GM03348 (cell line): ENCODE data around the gene ALPI.
A peak's percentile ranks its signal among the peaks of the same experiment; 100 is the strongest.
"Not testable (repeated sequence)": the region's sequence is repeated elsewhere in the genome, so short reads cannot be mapped to it uniquely, and the experiment has no call there.

Experiments used
- DNase-seq: peaks from one replicate; pipeline ENCODE4 v3.0.0; 2012; ENCODE audit warnings: low spot score

ALPI gene

DNA sequence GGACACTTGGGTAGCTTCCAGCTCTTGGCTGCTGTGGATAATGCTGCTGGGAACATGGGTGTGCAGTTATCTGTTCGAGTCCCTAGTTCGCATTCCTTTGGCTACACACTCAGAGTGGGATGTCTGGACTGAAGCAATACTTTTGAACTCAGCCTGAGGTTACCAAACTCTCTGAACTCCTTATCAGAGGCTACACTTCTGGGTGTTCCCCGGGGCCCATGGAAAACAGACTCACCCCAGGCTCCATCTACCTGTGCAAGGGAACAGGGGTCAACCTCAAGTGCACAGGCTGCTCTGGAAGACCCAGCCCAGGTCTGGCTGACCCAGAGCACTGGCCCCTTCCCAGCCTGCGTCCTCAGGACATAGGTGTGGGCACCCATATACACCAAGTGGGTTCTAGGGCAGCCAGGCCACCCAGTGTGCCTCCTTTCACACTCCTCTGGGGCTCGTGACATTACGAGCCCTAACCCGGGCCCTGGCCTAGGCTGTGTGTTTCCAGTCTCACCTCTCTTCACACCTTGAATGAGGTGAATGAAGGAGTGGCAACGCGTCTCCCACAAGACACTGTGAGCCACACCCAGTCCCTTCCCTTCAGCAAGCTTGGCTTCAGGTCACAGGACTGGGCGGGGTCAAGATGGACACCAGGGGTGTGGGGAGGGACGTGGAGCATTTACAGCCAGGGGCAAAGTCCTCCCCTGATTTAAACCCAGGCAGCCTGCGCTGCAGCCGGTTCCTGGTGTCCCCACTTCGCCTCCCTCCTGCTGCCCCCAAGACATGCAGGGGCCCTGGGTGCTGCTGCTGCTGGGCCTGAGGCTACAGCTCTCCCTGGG is at the start of gene ALPI:
ALPI (plus strand) TSS at position 728 of the 830 bp plus-strand sequence; CDS start at position 775, 47 bp downstream.
- DNase-seq, result no peak

DNA sequence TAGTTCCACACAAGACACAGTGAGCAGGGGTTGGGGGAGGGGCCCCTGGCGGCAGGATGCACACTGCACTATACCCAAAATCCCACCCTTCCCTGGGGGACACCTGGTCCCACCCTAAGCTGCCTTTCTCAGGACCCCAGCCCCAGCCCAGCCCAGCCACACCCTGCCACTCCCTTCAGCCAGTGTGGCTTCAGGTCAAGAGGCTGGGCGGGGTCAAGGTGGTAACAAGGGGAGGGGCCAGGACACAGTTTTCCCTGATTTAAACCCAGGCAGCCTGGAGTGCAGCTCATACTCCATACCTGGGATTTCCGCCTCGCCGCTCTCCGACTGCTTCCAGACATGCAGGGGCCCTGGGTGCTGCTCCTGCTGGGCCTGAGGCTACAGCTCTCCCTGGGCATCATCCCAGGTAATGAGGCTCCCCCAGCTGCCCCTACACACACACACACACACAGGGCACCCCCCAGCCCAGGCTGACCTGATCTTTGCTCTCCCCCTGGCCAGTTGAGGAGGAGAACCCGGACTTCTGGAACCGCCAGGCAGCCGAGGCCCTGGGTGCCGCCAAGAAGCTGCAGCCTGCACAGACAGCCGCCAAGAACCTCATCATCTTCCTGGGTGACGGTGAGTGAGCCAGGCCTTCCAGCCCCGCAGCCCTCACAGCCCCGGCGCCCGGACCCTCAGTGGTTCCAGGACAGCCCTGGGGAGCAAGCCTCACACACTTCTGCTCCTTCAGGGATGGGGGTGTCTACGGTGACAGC is 49.2 kb upstream of the ALPI start, which contains the start of gene ALPG:
ALPG (plus strand) TSS at position 289 of the 755 bp plus-strand sequence; CDS start at position 340, 51 bp downstream.
- no peak for DNase-seq

DNA sequence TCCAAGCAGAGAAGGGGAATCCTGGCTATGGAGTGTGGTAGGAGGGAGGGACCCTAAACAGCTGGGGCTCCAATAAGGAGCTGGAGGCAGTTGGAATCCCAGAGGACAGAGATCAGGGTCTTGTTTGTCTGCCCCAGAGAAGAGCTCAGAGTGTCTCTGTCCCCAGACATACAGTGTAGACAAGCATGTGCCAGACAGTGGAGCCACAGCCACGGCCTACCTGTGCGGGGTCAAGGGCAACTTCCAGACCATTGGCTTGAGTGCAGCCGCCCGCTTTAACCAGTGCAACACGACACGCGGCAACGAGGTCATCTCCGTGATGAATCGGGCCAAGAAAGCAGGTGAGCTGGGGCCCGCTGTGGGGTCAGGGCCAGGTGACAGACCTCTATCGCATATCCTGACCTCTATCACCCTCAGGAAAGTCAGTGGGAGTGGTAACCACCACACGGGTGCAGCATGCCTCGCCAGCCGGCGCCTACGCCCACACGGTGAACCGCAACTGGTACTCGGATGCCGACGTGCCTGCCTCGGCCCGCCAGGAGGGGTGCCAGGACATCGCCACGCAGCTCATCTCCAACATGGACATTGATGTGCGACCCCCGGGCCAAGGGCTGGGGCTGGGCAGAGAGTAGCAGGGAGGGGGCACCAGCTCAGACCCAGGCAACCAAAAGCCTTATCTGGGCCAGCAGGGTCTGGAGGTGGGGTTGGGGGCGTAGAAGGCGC is 48.4 kb upstream of the ALPI start:
- DNase-seq, result not testable (repeated sequence)

DNA sequence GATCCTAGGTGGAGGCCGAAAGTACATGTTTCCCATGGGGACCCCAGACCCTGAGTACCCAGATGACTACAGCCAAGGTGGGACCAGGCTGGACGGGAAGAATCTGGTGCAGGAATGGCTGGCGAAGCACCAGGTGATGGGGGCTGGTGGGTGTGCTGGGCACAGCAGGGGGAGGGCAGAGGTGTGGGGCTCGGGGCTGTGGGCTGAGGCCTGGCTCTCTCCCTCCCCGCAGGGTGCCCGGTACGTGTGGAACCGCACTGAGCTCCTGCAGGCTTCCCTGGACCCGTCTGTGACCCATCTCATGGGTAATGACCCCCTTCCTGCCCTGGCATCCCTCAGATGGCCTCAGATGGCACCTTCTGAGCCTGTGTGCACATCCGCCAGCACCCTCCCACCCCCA is 47.7 kb upstream of the ALPI start:
- DNase-seq, result not testable (repeated sequence)

DNA sequence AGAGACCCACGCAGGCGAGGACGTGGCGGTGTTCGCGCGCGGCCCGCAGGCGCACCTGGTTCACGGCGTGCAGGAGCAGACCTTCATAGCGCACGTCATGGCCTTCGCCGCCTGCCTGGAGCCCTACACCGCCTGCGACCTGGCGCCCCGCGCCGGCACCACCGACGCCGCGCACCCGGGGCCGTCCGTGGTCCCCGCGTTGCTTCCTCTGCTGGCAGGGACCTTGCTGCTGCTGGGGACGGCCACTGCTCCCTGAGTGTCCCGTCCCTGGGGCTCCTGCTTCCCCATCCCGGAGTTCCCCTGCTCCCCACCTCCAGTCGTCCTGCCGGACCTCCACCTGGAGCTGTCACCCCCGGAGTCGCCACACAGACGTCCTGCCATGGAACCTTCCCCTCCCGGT is 46.3 kb upstream of the ALPI start:
- DNase-seq, result not testable (repeated sequence)

DNA sequence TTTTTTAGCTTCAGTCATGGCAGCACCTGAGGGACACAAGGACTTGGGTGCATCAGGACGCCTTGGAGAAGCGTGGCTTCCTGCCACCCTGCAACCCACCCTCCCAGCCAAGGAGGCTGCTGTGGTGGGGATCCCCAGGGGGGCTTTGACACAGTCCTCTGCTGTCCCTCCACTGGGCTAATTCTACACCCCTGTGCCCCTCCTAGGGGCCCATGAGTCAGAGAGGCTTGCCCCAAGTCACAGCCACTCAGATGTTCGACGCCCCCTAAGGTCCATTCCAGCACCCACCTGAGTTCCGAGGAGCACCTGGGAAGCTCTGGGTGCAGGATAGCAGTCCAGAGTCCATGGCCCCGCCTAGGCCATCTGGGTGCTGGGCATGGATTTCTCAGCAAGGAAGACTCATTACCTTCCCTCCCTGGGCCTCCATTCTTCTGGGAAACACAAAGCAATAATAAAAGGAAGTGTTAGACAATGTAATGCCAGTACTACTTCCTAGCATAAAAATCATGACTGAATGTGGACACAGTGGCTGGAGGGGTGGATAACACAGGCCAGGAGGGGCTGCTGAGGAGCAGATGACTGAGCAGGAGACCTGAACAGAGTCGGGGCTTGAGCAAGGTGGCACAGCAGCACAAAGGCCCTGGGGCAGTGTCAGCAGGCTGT is 45.6 kb upstream of the ALPI start:
- no peak for DNase-seq

DNA sequence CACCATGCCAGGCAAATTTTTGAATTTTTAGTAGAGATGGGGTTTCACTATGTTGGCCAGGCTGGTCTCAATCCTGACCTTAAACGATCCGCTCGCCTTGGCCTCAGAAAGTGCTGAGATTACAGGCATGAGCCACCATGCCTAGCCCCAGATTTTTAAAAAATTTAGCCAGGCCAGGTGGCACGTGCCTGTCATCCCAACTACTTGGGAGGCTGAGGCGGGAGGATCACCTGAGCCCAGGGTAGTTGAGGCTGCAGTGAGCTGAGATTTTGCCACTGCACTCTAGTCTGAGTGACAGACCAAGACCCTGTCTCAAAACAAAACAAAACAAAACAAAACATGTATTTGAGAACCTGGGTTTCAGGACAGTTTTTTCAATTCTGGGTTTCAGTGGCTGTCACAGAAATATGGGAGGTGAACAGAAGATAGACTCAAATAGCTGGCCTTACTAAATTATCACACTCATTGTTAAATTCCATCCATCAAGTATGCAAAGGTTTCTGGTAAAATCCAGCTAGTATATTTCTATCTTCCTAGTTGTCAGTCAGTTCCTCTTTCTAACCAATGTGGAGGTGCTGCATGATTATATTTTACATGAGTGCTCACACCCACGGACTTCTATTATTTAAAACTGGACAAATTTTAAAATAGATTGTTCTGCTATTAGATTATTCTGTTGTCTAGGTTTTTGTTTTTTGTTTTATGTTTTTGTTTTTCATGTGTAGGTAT is 43.9 kb upstream of the ALPI start:
- no peak for DNase-seq

DNA sequence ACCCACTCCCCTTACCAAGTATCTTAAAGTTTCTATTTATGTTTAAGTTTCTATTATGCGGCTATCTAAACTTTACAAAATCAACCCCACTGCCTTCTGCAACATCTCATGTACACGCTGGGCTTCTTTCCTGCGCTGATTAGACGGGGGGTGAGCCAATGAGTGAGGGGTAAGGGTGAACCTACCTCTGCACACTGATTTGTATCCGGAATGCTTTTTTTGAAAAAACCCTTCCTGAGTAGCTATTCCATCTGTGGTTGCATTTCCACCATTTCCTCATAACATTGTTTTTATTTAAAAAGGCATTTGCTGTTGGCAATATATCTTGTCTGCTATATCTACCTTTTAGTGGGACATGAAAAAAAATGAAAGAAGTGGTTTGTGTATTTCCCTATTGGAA is 43.0 kb upstream of the ALPI start:
- DNase-seq, result no peak

DNA sequence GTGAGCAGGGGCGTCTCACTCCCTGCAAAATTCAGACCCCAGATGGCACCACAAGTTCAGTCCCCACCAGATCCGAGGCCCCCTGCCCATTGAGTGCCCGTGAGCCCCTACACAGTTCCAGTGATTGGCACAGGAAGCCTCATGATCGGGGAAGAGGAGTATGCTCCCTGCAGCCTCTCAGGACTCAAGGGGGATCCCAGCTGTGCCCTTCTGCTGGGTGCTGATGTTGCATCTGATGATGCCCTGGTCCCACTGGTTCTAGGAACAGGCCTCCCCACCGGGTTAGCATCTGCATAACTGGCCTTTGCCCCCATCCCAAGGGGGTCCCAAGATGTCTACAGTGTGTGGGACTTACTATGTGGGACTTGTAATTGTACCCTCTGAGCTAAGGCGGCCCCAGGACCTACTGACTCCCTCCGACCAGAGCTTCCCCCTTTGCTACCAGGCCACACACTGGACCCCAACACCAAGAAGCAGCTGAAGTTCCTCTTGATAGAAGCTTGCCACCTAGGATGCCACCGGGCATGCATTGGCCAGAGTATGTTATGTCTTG is 40.7 kb upstream of the ALPI start:
- no peak for DNase-seq

DNA sequence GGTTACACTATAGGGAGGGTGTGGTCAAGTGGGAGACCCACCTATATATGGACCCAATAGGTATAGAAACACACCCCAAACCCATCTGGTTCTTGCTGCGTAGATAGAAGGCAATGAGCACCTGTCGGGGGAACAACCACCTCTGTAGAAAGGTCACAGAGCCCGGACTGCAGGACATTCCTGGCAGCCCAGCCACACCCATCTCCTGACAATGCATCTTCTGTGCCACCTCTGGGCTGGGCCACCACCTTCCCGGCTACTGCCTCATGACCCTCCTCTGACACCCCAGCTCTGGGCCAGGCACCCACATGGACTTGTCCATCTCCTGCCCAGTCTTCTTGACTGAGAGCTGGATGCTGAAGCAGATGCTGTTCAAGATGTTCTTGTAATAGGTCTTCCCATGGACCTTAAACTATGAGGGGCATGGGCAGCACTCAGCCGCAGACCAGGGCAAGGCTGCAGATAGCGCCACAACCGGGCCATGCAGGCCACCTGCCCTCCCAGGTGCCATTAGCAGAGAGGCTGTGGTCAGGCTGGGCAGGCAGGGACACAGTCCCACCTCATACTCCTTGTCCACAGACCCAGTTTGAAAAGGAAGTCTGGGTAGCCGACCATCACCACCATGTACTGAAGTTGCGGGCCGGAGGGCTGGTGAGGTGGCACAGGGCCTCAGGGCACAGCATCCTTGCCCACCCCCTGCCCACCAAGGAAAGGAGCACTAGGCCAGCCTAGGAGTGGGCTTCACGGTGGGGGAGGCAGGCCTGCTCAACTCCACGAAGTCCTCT is 40.0 kb upstream of the ALPI start:
- no peak for DNase-seq

DNA sequence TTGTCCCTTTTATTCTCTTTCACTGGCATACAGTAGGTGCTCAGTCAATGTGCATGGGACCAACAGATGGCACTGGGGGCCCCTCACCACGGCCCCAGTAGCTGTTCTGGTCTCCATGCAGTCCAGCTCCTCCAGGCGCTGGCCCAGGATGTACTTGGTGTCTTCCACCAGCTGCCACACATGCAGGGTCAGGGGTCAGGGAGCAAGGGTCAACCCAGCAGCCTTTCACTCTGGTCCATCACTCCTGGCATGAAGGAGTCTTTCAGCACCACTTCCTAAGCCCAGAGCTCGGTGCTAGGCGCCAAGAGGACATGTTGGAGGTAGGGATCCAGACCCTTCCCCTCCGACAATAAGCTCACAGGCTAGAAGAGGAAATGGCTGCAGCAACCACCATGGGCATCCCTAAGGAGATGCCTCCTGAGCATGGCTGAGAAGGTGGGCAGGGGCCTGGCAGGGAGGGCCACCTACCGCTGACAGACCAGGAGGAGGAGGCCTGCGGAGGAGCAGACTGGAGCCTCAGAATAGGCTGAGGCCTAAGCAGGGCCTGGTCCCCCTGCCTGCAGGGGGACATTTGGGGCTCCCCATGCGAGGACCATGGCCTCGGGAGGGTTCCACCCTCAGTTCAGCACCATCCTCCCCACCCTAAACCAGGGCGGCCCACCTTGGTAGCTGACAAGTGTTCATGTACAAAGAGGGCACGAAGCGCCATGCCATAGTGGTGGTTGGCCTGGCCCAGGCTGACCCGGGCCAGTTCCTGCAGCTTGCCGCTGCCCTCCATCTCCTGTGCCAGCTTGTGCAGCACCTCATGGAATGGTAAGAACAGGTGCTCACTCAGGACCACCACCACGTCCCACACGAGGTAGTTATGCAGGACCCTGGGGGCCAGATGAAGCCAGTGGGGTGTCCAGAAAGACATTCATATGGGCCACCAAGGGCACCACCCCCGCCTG is 39.2 kb upstream of the ALPI start:
- DNase-seq, result no peak

DNA sequence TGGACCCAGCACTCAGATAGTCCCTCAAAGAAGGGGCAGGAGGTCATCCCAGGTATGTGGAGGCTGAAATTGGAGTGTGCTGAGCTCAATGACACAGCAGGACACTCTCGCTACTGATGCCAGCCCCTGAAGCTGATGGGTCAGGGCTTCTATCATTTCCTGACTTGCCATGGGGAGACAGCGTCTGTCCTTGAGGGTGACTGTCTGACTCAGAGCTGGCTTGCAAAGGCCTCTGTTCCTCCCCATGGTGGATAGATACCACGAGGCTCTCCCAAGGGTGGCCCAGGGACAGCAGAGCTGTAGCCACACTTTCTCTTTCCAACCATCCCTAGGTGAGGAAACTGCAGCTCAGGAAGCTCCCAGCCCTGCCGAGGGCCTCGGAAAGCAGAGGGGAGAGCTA is 38.5 kb upstream of the ALPI start:
- no peak for DNase-seq

DNA sequence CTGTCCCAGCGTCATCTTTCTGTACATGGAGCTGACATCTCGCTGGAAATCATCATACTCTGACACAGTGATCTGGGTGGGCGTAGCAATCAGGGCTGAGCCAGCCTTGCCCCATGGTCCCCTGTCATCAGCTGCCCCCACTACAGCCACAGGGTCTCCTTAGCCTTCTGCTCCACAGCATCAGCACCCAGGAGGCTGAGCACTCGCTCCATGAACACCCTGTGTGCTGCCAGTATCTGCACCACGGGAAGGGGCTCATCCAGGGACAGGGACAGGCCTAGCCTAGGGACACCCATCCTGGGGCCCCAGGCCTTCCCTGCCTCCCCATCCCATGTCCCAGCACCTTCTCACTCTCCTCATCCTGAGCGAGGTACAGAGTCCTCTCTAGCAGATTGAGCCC is 37.9 kb upstream of the ALPI start:
- peak; percentile 7 for DNase-seq

DNA sequence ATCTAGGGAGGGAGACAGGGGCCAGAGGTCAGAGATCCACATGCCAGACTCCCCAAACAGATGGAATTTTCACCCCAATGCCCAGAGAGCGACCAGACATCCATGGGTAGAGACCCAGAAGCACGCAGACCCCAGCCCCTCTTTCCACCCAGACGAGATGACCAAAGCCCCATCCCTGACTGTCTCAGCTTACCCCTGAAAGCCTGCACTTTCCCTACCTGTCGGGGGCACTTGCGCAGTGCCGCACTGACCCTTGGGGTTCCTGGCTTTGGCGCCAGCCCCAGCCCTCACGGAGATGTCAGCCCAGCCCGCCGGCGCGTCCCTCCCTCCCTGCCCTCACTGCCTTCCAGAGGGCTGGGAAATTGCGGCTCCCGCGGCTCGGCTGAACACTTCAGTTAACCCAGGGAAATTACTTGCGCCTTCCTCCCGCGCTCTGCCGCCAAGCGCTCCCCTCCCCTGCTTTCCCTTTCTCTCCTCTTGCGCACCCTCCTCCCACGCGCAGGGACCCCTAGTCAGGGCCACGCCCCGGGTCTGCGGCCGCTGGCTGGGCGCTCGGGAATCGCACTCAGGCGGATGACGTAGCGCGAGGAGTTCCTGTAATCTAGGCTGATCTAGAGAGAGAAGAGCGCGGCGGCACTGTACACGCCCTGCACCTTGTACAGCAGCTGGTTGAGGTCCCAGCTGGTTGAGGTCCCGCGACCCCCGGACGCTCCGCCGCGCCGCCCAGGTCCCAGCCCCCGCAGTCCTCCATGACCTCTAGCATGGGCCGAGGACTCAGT is 37.3 kb upstream of the ALPI start:
- peak; percentile 48 for DNase-seq

DNA sequence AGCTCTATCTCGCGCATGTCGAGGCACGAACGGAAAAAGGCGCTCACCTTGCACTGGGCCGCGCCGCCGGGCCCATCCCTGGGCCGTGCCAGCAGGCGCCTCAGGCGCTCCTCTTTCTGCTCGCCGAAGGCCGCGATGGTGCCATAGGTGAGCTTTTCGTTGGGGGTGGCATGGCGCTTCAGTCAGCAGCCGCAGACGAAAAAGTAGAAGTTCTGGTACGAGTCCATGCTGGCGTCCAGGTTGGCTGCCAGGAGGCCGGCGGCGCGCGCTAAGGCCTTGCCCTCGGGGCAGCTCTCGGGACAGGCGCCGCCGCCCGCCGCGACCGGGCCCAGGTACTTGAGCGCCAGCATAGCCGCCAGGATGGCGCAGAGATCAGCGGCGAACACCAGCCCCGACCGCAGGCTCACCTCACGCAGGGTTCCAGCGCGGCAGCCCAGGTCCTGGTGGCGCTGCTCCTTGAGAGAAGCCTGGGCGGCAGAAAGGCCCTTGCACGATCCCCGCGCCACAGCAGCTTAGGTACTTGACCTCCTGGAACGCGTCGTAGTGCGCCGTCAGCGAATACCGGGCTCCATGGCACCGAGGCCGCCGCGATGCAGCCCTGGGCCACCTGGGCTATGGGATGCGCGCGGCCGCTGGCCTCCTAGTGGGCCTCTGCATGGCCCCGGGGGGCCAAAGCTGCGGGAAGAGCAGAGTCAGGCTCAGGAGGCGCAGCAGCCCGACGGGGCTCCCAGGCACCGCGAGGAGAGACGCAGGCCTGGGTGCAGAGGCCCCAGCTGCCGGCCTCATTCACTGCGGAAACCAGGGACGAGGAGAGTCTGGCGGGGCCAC is 36.5 kb upstream of the ALPI start:
- DNase-seq, result no peak

DNA sequence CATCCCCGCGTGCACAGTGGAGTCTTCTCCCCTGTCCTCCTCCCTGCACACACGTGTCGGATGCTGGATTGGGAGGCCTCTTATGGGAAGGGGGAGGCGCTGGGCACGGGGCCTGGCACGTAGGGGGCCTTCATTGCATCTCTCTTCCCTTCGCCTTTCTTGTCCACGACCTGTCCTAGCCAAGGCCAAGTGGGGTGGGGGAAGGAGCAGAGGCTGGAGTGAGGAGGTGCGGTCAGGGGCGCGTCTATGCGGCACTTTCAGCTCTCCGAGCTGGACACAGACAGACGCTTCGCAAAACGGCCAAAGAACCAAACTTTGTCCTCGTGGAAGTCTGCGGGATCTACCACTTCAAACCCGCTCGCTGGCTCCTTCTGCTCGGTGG is 35.9 kb upstream of the ALPI start:
- no peak for DNase-seq

DNA sequence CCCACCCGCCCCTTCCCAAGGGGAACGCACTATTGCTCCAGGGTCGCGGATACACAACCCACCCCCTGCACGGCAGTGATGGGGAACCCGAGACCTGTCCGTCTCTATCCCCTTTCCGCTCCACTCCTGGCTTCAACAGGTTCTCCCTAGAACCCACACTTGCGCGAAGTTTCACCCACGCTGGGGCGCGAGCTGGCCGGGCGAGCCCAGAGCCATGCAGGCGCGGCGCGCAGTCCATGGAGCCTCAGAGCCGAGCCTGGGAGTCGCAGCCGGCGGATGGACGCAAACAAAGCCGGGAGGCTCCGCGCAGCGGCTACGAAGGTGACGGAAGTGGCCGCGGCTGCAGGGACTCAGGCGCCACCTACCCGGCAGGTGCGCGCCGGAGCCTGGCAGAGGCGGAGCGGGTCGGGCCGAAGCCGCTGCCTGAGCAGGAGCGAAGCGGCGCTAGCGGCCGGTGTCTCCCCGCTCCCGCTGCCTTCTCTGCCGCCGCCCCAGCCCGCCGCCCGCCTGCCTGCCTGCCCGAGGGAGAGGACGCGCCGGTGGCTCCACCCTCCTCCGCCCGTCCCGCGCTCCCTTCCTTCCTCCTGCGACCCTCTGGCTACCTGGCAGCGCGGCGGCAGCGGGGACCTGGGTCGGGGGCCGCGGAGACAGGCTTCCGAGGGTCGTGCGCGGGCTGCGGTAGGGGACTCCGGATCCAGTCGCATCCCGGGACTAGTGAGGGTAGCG is 35.3 kb upstream of the ALPI start:
- peak; percentile 31 for DNase-seq
